GM19438 (cell line): ENCODE measurements around the gene DICER1.

ENCODE experiments used
- ATAC-seq: cut with Tn5 transposase; IDR thresholded peaks from one replicate; pipeline ENCODE4 v1.9.1; 2021; ENCODE audit warnings: low read depth; ENCODE audit not compliant: unreplicated experiment

Gene DICER1

DNA sequence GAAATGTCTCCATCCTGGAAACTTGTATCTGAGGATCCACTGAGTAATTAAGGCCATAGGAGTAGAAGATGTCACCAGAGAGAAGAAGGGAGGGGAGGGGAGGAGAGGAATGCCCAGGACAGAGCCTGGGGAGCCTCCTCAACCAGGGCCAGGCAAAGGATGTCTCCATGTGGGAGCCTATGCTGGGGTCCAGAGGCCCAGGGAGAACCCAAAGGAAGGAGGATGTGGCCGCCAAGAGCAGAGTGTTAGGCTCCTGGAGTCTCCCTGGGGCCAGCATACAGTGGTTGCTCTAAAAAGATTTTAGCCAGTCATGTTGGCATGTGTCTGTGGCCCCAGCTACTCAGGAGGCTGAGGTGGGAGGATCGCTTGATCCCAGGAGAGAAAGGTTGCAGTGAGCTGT lies 92.6 kb downstream of the DICER1 start:
- no peak for ATAC-seq

DNA sequence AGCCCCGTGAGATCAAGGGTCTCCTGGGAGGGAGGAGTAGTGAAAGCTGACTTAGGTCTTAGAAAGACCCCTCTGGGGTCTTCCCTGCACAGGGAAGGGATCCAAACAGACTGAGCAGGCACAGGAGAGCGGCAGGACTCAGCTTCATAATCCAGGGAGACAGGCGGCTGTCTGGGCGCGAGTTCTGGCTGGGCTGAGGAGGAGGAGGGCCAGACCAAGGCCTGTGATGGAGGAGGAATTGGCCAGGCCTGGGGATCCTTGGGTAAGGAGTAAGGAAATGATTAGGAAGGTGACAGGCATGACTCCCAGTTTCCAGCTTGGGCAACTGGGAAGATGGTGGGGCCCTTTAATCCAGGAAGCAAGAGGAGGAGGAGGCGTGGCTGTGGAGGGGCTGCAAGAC lies 93.1 kb downstream of the DICER1 start:
- no peak for ATAC-seq

DNA sequence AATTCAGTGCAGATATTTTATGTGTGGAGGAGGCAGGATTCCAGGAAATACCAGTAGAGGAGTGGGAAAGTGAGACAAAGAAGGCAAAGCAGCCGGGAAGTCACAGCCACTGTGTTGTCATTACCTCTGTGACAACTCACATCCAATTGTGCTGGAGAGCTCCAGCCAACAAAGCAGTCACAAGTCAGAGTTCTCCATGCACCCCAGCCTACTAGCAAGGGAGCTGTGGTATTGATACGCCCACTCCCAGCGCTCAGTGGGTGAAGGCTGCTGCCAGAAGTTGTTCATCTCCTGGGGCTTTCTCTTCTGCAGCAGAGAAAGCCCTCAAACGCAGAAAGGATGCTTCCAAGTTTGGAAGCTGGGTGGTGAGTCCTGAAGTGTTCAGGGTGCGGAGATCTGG lies 93.9 kb downstream of the DICER1 start:
- no peak for ATAC-seq

DNA sequence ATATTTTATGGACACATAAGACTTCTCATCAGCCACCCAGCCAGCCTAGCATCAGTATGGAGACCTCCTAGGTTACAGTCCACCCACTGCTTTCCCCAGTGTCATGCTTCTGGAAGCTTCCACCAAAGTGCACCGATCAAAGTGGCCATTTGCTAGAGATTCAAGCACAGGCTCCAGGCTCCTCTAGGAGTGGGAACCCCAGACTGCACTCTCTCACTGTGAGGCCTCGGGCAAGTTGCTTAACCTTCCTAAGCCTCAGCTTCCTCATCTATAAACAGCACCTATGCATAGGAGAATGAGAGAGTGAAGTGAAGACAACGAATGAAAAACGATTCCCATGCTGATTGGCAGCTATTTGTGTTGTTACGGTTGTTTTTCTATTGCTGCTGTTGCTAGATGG lies 94.4 kb downstream of the DICER1 start:
- ATAC-seq = no peak

DNA sequence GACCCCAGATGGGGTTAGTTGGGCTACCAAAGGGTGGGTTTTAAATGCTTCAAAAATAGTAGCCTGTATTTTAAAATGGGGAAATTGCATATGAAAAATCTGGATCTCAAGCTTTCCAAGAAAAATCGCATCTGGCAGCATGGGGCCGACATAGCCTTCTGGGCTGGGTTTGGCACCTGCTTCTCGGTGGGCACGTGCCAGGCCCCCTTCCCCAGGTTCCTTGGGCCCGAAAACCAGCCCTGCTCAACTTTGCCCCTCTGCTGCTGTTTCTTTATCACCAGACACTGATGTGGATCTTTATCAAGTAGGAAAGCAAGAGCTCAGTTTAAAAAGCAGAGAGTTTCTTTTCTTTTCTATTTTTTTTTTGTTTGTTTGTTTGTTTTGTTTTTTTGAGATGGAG lies 95.1 kb downstream of the DICER1 start:
- no peak for ATAC-seq

GRCh38 chr14:95061317-95062093 lies 95.8 kb downstream of the DICER1 start:
- no peak for ATAC-seq

GRCh38 chr14:95059126-95059525 lies 98.2 kb downstream of the DICER1 start:
- no peak for ATAC-seq

- no peak for ATAC-seq
Measured at GRCh38 chr14:95058491-95058890, 98.8 kb downstream of the DICER1 start.

DNA sequence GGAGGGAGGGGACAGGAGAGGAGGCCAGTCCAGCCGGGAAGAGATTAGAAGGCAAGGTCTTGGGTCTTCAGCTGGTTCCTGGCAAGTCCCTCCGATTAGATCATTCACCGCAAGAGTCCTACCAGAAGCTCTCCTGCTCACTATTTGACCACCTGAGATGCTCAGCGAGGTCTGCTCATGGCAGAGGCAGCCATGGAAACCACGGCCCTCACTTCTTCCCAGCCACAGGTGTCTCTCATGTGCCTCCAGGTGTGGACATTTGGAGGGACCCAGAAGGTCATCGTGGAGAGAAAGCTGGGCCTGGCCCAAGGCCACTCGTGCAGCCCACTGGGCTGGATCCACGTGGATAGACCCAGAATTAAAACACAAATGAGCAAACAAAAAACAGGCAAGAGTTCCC lies 99.5 kb downstream of the DICER1 start:
- no peak for ATAC-seq

GRCh38 chr14:95057147-95057546 lies 100.2 kb downstream of the DICER1 start:
- no peak for ATAC-seq

DNA sequence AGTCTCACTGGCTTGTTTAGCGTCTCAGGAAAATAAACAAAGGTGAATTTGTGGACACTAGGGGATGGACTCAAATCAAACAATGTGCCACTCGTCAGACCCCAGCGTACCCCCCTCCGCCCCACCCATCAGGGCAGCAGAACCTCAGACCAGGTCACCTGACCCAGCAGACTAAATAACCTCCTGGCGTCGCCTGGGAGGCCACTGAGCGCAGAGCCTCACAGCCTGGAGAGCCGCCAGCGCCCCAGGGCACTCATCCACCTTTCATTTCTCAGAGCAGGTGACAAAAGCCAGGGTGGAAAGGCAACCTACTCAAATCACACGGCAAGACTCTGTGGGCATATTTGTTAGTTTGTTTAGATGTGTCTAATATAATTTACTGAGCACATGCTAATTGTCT lies 100.9 kb downstream of the DICER1 start:
- ATAC-seq = no peak

DNA sequence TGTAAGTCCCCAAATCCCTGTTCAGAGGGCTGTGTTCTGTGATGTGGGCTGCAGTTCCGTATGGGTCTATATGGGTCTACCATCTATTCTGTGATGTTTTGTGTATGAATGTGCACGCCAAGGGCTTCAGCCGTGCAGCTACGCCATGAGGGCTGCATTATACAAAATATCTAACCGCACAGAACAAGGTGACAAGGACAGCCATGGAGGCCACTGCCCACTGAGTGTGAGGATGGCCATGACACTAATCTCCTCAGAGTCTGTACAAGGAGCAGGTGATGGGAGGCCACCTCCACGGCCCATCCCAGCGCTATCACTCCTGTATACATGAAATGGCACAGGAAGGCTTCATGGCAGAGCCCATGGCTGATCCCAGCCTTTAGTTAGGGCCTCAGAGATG lies 102.0 kb downstream of the DICER1 start:
- ATAC-seq = no peak

DNA sequence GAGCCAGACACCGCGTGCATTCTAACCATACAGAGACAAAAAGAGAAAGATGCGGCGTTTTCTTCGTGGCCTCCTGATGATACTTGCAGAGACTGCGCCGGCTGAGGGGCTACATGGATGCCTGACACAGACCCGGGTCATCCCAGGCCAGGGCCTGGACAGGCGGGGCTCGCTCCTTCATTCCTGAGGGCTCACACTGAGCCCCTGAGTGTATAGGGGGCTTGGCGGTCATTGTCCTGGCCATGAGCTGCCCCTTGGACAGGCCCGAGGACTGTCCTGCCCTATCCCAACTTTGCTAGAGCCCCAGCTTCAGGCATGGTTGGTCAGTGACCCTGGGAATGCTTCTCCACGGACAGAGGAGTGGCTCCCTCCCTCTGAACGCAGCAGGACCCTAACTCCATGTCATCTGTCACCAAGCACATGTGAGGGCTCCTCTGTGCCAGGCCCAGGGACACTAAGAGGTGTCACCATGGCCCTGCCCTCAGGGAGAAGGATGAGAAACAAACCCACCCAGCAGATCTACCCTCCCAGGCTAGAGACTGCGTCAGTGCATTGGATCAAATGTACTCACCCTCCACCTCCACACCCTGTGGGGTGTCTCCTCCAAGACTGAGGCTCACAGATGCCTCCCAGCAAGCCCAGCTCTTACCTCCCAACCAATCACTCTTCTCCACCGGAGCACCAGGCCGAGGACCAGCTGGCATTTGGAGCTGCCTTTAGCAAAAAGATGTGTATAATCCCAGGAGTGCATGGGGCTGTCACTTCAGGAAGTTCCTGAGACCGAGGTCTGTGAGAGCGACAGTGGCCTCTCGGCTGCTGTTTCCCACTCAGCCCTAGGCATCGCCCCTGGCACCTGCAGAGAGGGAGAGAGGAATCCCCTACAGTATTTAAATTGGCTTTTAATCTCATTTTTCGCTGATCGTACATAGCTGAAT lies 102.7 kb downstream of the DICER1 start:
- no peak for ATAC-seq

- ATAC-seq = no peak
Measured at GRCh38 chr14:95052016-95052585, 105.2 kb downstream of the DICER1 start.

DNA sequence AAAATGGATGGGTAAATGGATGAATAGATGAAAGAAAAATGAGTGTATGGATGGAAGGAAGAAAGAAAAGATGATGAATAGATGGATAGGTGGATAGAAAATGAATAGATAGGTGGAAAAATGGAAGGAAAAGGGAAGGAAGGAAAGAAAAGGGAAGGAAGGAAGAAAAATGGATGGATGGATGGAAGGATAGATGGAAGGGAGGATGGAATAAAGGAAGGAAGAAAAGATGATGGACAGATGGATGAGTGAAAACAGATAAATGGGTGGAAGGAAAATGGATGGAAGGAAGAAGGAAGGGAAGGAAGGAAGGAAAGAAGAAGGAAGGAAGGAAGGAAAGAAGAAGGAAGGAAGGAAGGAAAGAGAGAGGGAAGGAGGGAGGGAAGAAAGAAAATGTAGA lies 107.4 kb downstream of the DICER1 start:
- no peak for ATAC-seq

DNA sequence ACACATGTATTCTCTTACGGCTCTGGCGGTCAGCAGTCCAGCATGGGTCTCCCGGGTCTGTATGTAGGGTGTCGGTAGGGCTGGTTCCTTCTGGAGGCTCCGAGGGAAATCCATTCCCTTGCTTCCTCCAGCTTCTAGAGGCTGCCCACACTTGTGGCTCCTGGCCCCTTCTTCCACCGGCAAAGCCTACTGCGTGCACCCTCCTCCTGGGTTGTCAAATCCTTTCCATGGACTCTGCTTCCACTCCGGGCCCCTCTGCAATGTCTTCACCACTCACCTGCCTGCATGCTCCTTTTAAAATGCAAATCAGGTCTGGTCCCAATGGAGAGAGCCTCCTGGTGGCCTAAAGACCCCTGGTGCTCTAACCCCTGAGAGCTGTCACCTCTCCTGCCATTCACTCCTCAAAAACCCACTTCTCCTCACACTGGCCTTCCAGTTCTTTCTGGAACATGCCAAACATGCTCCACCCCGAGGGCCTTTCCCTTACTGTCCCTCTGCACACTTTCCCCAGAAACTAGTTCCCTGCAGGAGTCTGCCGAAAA lies 108.5 kb downstream of the DICER1 start:
- ATAC-seq = no peak

- ATAC-seq = no peak
Measured at GRCh38 chr14:95047754-95048153, 109.6 kb downstream of the DICER1 start.

DNA sequence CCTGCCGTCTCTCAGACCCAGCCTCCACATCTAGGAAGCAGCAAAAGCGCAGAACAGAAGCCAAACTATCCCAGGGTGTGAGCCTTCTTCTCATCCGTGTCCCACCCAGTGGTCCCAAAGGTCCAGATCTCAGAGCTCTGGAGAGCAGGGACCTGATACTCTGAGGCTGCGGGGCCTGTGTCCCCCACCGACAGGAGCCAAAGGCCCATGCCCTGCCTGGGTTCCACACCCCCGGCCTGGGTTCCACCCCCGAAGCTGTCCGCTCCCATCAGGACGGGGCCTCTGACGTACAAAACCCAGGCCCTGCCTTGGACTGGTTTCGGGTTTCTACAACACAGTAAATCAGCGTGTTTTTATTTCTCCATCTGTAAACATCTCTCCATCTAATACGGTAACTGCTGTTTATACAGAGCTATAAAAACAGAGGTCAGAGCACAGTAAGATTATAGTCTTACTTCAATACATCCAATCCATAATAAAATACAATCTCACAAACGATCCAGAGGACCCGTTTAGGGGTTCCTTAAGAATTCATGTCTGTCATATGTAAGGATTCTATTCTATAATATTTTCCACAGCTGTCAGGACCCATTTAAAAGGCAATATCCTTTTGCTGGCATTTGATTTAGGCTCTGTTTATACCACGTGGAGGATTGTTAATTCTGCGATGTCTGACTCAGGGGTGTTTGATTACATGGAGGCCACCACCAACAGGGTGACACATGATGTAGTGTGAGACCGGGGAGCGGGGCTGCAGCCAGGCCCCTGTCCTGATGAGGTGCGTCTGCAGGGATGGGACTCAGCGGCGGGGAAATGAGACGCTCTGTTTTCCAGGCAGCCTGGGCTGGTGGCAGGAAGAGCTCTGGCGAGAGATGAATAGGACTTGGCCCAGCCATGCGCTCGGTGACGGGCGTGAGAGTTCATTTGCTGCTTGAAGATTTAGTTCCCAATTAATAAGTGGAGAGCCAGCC lies 110.3 kb downstream of the DICER1 start:
- no peak for ATAC-seq

GRCh38 chr14:95045836-95046430 lies 111.4 kb downstream of the DICER1 start:
- ATAC-seq = no peak
